HEK293T (cell line): ENCODE data around the gene MOGAT1.
"Not testable (repeated sequence)": the region's sequence is repeated elsewhere in the genome, so short reads cannot be mapped to it uniquely, and the experiment has no call there.

Experiments used
- CTCF ChIA-PET: fragments of 350-600 bp; formaldehyde crosslinking; extraction: SDS; loops from one replicate; lab custom pipeline; 2021; ENCODE audit warnings: antibody characterized with exemption, inconsistent platforms; lab: Yijun Ruan, JAX
- POLR2A ChIA-PET: fragments of 350-600 bp; formaldehyde crosslinking; extraction: SDS; loops from one replicate; lab custom pipeline; 2020; ENCODE audit warnings: antibody characterized with exemption, inconsistent platforms; lab: Yijun Ruan, JAX
- DNase-seq: peaks from one replicate; pipeline ENCODE4 v3.0.0; 2012; ENCODE audit warnings: mixed read lengths; ENCODE audit errors: extremely low spot score
- ARNT ChIP-seq: fragments of 450-650 bp; IDR thresholded peaks from 2 replicates; pipeline ENCODE4 v1.6.1; 2017; ENCODE audit warnings: mild to moderate bottlenecking
- BHLHE40 ChIP-seq: fragments of 450-650 bp; IDR thresholded peaks from 2 replicates; pipeline ENCODE4 v1.6.1; 2016; ENCODE audit warnings: mild to moderate bottlenecking, moderate library complexity, borderline replicate concordance
- CTBP1 ChIP-seq: fragments of 450-650 bp; IDR thresholded peaks from 2 replicates; pipeline ENCODE4 v1.6.1; 2016; ENCODE audit warnings: borderline replicate concordance
- ELF4 ChIP-seq: fragments of 450-650 bp; IDR thresholded peaks from 2 replicates; pipeline ENCODE4 v1.6.1; 2017; ENCODE audit warnings: antibody characterized with exemption
- FOXA1 ChIP-seq: fragments of 450-650 bp; IDR thresholded peaks from 2 replicates; pipeline ENCODE4 v1.6.1; 2016; ENCODE audit warnings: mild to moderate bottlenecking
- FOXK2 ChIP-seq: fragments of 450-650 bp; IDR thresholded peaks from 2 replicates; pipeline ENCODE4 v1.6.1; 2016; ENCODE audit warnings: mild to moderate bottlenecking
- FOXM1 ChIP-seq: fragments of 450-650 bp; IDR thresholded peaks from 2 replicates; pipeline ENCODE4 v1.6.1; 2017; ENCODE audit warnings: mild to moderate bottlenecking, borderline replicate concordance
- HDGF ChIP-seq: fragments of 450-650 bp; IDR thresholded peaks from 2 replicates; pipeline ENCODE4 v1.6.1; 2017; ENCODE audit warnings: antibody characterized with exemption, borderline replicate concordance
- L3MBTL2 ChIP-seq: fragments of 450-650 bp; conservative IDR thresholded peaks from 2 replicates; pipeline ENCODE4 v1.6.1; 2016; ENCODE audit warnings: mild to moderate bottlenecking
- LEF1 ChIP-seq: fragments of 450-650 bp; IDR thresholded peaks from 2 replicates; pipeline ENCODE4 v1.6.1; 2017; ENCODE audit warnings: mild to moderate bottlenecking, borderline replicate concordance
- NFRKB ChIP-seq: fragments of 450-650 bp; IDR thresholded peaks from 2 replicates; pipeline ENCODE4 v1.6.1; 2016; ENCODE audit warnings: mild to moderate bottlenecking, moderate library complexity
- SP1 ChIP-seq: fragments of 450-650 bp; IDR thresholded peaks from 2 replicates; pipeline ENCODE4 v1.6.1; 2017
- SUZ12 ChIP-seq: fragments of 450-650 bp; IDR thresholded peaks from 2 replicates; pipeline ENCODE4 v1.6.1; 2016; ENCODE audit warnings: mild to moderate bottlenecking
- TARDBP ChIP-seq: fragments of 450-650 bp; IDR thresholded peaks from 2 replicates; pipeline ENCODE4 v1.6.1; 2016
- ZNF384 ChIP-seq: fragments of 450-650 bp; IDR thresholded peaks from 2 replicates; pipeline ENCODE4 v1.6.1; 2016
- TF ChIP-seq, protein P1 (sequence below): fragments of 450-650 bp; IDR thresholded peaks from 2 replicates; pipeline ENCODE4 v1.6.1; 2016

MOGAT1 gene

DNA sequence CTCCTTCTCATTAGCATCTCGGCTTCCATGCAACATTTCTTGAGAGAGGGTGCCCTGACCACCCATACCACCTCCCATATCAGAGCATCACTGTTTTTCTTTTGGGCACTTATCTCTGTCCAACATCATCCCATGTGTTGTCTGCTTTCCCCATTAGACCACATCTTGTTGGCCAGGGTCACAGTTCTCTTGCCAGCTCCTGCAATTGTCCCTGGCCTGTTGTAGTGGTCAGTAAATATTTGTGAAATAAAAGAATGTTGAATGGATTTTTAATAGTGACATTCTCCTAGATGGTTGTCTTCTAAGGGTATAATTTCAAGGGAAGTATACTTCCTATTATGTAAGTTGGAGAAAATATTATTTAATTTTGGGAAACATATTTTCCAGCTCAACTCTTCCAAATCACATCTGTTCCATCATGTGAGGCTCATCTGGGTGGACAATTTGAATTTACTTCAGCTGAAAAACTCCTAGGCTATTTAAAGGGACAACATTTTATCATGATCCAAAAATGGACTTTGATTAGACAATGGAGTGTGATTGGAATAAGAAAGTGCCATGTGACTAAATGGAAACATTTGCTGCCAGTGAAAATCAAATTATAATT lies 83.0 kb downstream of the MOGAT1 start:
- ChIA-PET CTCF (interaction anchor here (0.5 to 0.6 kb wide), 2 partner anchors 47 to 115 kb away, joined by 3 to 4 read pairs; no protein-coding TSS in a partner anchor), POLR2A (no interaction called here)
- DNase-seq, result no peak
- TF ChIP-seq ELF4 (no peak), FOXM1 (no peak), FOXK2 (no peak), TARDBP (no peak), ARNT (no peak), LEF1 (no peak), FOXA1 (no peak), HDGF (no peak), BHLHE40 (no peak), CTBP1 (no peak), SP1 (no peak), L3MBTL2 (no peak), ZNF384 (no peak), SUZ12 (no peak), NFRKB (no peak)
- TF ChIP-seq, protein P1, sequence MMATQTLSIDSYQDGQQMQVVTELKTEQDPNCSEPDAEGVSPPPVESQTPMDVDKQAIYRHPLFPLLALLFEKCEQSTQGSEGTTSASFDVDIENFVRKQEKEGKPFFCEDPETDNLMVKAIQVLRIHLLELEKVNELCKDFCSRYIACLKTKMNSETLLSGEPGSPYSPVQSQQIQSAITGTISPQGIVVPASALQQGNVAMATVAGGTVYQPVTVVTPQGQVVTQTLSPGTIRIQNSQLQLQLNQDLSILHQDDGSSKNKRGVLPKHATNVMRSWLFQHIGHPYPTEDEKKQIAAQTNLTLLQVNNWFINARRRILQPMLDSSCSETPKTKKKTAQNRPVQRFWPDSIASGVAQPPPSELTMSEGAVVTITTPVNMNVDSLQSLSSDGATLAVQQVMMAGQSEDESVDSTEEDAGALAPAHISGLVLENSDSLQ, result no peak

DNA sequence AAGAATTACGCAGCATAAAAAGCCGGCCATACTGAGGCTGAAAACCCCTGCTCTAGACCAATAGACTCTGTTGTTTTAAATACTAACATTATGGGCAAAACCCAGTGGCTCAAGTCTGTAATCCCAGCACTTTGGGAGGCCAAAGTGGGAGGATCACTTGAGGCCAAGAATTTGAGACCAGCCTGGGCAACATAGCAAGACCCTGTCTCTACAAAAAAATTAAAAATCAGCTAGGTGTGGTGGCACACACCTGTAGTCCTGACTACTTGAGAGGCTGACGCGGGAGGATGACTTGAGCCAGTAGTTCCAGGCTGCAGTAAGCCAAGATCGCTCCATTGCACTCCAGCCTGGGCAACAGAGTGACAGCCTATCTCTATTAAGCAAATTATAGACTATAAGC lies 84.1 kb downstream of the MOGAT1 start:
- POLR2A ChIA-PET, CTCF ChIA-PET, DNase-seq: not testable (repeated sequence)

DNA sequence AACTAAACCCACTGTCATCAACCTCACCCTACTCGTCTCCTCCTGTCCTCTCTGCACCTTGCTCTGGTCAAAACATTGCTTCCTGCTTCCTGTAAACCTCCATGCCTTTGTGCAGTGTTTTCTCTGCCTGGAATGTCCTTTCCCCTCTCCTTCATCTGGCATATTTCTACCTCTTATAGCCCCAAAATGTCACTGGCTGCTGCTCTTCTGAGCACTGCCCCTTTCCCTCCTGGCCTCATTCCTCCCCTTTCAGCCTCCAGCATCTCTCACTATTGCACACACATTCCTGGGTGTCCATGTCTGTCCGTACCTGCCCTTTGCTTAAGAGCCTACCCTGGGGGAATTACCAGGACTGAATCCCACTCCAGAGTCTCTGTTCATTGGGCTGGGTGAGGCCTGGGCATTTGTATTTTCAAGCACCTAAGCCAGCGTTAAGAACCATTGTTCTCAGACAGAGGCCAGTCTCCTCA lies 84.9 kb downstream of the MOGAT1 start:
- DNase-seq, result no peak
- POLR2A ChIA-PET, result no interaction called here
- CTCF ChIA-PET, result no interaction called here
- TF ChIP-seq FOXA1 (no peak), SP1 (no peak), L3MBTL2 (no peak)

DNA sequence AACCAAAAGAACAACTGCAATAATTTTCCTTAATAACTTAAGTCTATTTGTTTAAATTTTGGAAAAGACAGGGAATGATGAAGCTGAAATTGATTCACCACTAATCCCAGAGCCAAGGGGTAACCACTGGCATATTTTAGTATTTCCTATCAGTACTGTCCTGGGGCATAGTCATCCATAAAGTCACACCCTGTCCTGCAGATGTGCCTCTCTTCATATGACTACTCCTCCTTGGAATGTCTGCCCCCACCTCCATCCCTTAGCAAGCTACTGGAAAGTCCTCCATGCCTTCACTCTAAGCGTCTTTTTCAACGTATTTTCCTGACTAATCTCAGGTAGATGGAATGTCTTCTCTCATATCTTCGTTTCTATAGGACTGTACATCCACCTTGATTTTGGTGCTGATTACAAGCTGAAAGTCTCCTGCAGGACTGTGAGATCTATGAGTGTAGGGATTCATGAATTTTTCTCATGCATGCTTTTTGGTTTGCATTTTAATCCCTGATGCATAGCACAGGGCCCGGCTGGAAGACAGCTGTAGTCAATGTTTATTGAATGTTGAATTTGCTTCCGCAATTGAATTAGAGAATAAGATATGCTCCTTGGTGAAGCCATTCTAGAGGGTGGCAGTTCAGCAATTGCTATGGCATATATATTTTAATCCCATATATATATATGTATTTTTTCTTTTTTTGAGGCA lies 85.6 kb downstream of the MOGAT1 start:
- ChIA-PET POLR2A (no interaction called here), CTCF (interaction anchor here (0.5 kb wide), 1 partner anchor 41 kb away, joined by 5 read pairs; no protein-coding TSS in a partner anchor)
- TF ChIP-seq ARNT (no peak), ELF4 (no peak), ZNF384 (no peak), L3MBTL2 (no peak), FOXK2 (no peak)
- DNase-seq, result no peak
